HepG2 (cell line): Measurements from ENCODE around the gene GLIS2. TPM values are rescaled to one million over a fixed set of nuclear protein-coding genes. Genes with fewer than 3 reads are reported as not detected.

Experiments used
- ATAC-seq: fragments of 200-7000 bp; cut with Tn5 transposase; 3 replicates; pipeline ENCODE4 v1.9.1; 2020; ENCODE audit warnings: mild to moderate bottlenecking, moderate library complexity
- BruUV-seq: library from RNA; stranded (reverse); fragments of 400-500 nt; replicated peaks from 2 replicates; lab custom pipeline; 2021; lab: Mats Ljungman, UMichigan
- CTCF ChIA-PET: fragments of 300-600 bp; formaldehyde crosslinking; extraction: SDS; loops from one replicate; lab custom pipeline; 2021; ENCODE audit warnings: low total read pairs, inconsistent platforms, low intra/inter-chr PET ratio; lab: Yijun Ruan, JAX
- POLR2A ChIA-PET: fragments of 350-600 bp; sonication (Branson Sonifier 250); formaldehyde crosslinking; loops from one replicate; lab custom pipeline; 2020; ENCODE audit warnings: antibody characterized with exemption, inconsistent platforms; lab: Yijun Ruan, JAX
- DNase-seq: peaks from one replicate; pipeline ENCODE4 v3.0.0-alpha.2; 2015; ENCODE audit warnings: low spot score
- FAIRE-seq: peaks from 3 replicates; lab custom pipeline; 2011; peaks lifted over from hg19 to GRCh38; lab: Jason Lieb, UNC
- H2AFZ ChIP-seq: one replicate; pipeline ENCODE4 v1.6.1; 2011; ENCODE audit warnings: low read length, inconsistent platforms
- H3K27ac ChIP-seq: fragments of 300-600 bp; 3 replicates; pipeline ENCODE4 v1.8.0; 2011; ENCODE audit warnings: mixed run types, mild to moderate bottlenecking, mixed read lengths, low read length, inconsistent platforms; ENCODE audit not compliant: insufficient read depth; ENCODE audit errors: extremely low read length
- H3K27me3 ChIP-seq, 2 experiments: fragments of 200-600 bp in 1 of 2; 2 replicates in 1 of 2; 3 replicates in 1 of 2; pipeline versions ENCODE4 v1.6.0 to v1.8.0; 2011; ENCODE audit warnings: low read length in 2 of 2, mild to moderate bottlenecking in 2 of 2, moderate library complexity in 2 of 2, inconsistent platforms in 1 of 2; ENCODE audit not compliant: insufficient read depth in 2 of 2, control insufficient read depth in 1 of 2
- H3K36me3 ChIP-seq, 2 experiments: fragments of 200-600 bp in 1 of 2; replicated peaks in 1 of 2; 2 replicates in 1 of 2; 3 replicates in 1 of 2; pipeline versions ENCODE4 v1.5.1 to v1.8.0; 2011; ENCODE audit warnings: low read length in 2 of 2, inconsistent platforms in 1 of 2; ENCODE audit not compliant: insufficient read depth in 2 of 2, control insufficient read depth in 1 of 2
- H3K4me1 ChIP-seq: 2 replicates; pipeline ENCODE4 v1.5.1; 2012; ENCODE audit warnings: low read length, inconsistent platforms; ENCODE audit not compliant: insufficient read depth
- H3K4me2 ChIP-seq: 2 replicates; pipeline ENCODE4 v1.6.0; 2011; ENCODE audit warnings: low read depth, low read length, inconsistent platforms
- H3K4me3 ChIP-seq, 3 experiments: fragments of 200-600 bp in 1 of 3; sonication (generic), shearing (Covaris generic) in 1 of 3; replicated peaks in 1 of 3; 2 replicates each; pipeline ENCODE4 v1.5.1; 2011 to 2016; ENCODE audit warnings: low read length in 3 of 3, inconsistent platforms in 2 of 3, low read depth in 2 of 3, mild to moderate bottlenecking in 2 of 3, control low read depth in 1 of 3, mixed read lengths in 1 of 3; ENCODE audit not compliant: insufficient read depth in 1 of 3
- H3K79me2 ChIP-seq: one replicate; pipeline ENCODE4 v1.6.1; 2011; ENCODE audit warnings: low read length, inconsistent platforms; ENCODE audit not compliant: insufficient read depth
- H3K9ac ChIP-seq: 2 replicates; pipeline ENCODE4 v1.6.0; 2011; ENCODE audit warnings: mild to moderate bottlenecking, low read depth, low read length, inconsistent platforms; ENCODE audit not compliant: insufficient read depth
- H3K9me3 ChIP-seq: 2 replicates; pipeline ENCODE4 v1.5.1; 2012; ENCODE audit warnings: mild to moderate bottlenecking, low read length
- H4K20me1 ChIP-seq: 2 replicates; pipeline ENCODE4 v1.6.0; 2011; ENCODE audit warnings: inconsistent platforms, mild to moderate bottlenecking, low read length, moderate library complexity; ENCODE audit not compliant: insufficient read depth
- HNRNPK ChIP-seq: fragments of 200-400 bp; formaldehyde crosslinking; IDR thresholded peaks from 2 replicates; pipeline ENCODE4 v1.6.1; 2018; ENCODE audit warnings: low read length, low read depth, moderate library complexity, mild to moderate bottlenecking; ENCODE audit not compliant: poor library complexity, severe bottlenecking
- HOXA3 ChIP-seq: sonication (generic); formaldehyde crosslinking; IDR thresholded peaks from 2 replicates; pipeline ENCODE4 v1.5.0; 2020; ENCODE audit warnings: missing genetic modification reagents
- ZNF276 ChIP-seq: sonication (generic); formaldehyde crosslinking; IDR thresholded peaks from 2 replicates; pipeline ENCODE4 v1.4.0; 2020; ENCODE audit warnings: mild to moderate bottlenecking, low read depth, missing genetic modification reagents
- ZNF512 ChIP-seq: sonication (generic); formaldehyde crosslinking; IDR thresholded peaks from 2 replicates; pipeline ENCODE4 v1.4.0; 2020; ENCODE audit warnings: mild to moderate bottlenecking, missing genetic modification reagents
- WGBS: methylation state at CpG from one replicate; pipeline ENCODE4 v1.1.6; 2017; ENCODE audit warnings: low lambda C conversion rate; 5-methylcytosine and 5-hydroxymethylcytosine counted together
- in situ Hi-C: cut with HindIII; loops from 2 replicates; pipeline ENCODE4 v1.10.0; 2017; ENCODE audit warnings: low pct_unique_long_range_greater_than_20kb; ENCODE audit not compliant: extremely low pct_ligation_motif_present
- intact Hi-C: fragments of 100-400 bp; cut with micrococcal nuclease; formaldehyde crosslinking; loops from one replicate; pipeline ENCODE4 v1.10.0; 2022; ENCODE audit not compliant: unreplicated experiment
- polyA plus RNA-seq, 8 experiments: library from polyadenylated mRNA; depleted of rRNA in 3 of 8; stranded (reverse) in 7 of 8; unstranded in 1 of 8; fragments of >200 nt; fragmentation: Illumina TruSeq in 4 of 8; extraction: Trizol in 4 of 8; gene quantifications; 2 replicates each; pipeline versions ENCODE4 v1.2.1 to v1.2.3, GENCODE V29; 2011 to 2016; ENCODE audit warnings: low read depth in 4 of 8, missing spikeins in 1 of 8, mixed read lengths in 1 of 8; ENCODE audit not compliant: insufficient read depth in 1 of 8
- total RNA-seq, 5 experiments: library from RNA; depleted of rRNA; stranded (reverse); fragments of >200 nt; fragmentation: Illumina TruSeq; extraction: Trizol; gene quantifications; 2 replicates each; pipeline ENCODE4 v1.2.3, GENCODE V29; 2016; ENCODE audit warnings: low read depth in 1 of 5

Gene GLIS2
- total and polyA plus RNA-seq, 2 of the 13 experiments (the other 11 are each of a cell fraction or from before 2014, with no cell fraction given): 0.28 to 0.29 TPM

GRCh38 chr16:4359914-4360313 lies 44.0 kb downstream of the GLIS2 start:
- Histone ChIP-seq H3K4me3 (no peak overlapping the region), H3K36me3 (peaks cover 0 to 1% of the 10 kb centered on the region in 2 experiments; a peak in 1 of 5 replicates), H3K4me2 (no peak overlapping the region), H3K79me2 (no peaks in the 10 kb centered on the region), H3K4me1 (peaks cover 17% of the 10 kb centered on the region), H3K9me3 (no peaks in the 10 kb centered on the region), H4K20me1 (no peaks in the 10 kb centered on the region), H2AFZ (no peak overlapping the region), H3K27me3 (no peaks in the 10 kb centered on the region; a peak in 1 of 5 replicates), H3K9ac (no peak overlapping the region), H3K27ac (no peak overlapping the region)
- TF ChIP-seq ZNF276 (CRISPR knock-in tag) (no peak), HNRNPK (peak; percentile 8), HOXA3 (CRISPR knock-in tag) (no peak), ZNF512 (CRISPR knock-in tag) (no peak)
- ChIA-PET POLR2A (interaction anchor here (1.0 to 1.5 kb wide), 2 partner anchors 8 to 13 kb away, joined by 3 to 5 read pairs; partner anchors contain the start of gene PAM16), CTCF (interaction anchor here (4.9 kb wide), 1 partner anchor 43 kb away, joined by 92 read pairs; no protein-coding TSS in a partner anchor)
- BruUV-seq: no TSS peak
- FAIRE-seq: no peak
- no peak for ATAC-seq
- DNase-seq: no peak
- intact Hi-C loops: loop anchor here (1.0 to 2.0 kb wide), 3 partner anchors 13 to 42 kb away; no protein-coding TSS in a partner anchor
- 96% methylated on average over 3 of the region's 3 CpGs for WGBS
- in situ Hi-C loops: no loop called here
